Spleen (tissue), 11 donors: ENCODE results near the gene GNPDA2. TPM values are rescaled to one million over a fixed set of nuclear protein-coding genes. Genes with fewer than 3 reads are reported as not detected.

Source experiments
- DNase-seq: peaks from one replicate; pipeline ENCODE4 v3.0.0-alpha.2; 2020
- H3K27ac ChIP-seq, 8 donors: fragments of 200-600 bp; sonication (generic) in 7 of 8; 1 replicate in 4 of 8; 2 replicates in 4 of 8; pipeline versions ENCODE4 v1.5.0 to v1.8.0; 2016 to 2021; ENCODE audit warnings: inconsistent platforms in 4 of 8, mild to moderate bottlenecking in 4 of 8, moderate library complexity in 1 of 8
- H3K27me3 ChIP-seq, 7 donors: fragments of 200-600 bp; sonication (generic) in 6 of 7; replicated peaks in 1 of 7; 1 replicate in 4 of 7; 2 replicates in 3 of 7; pipeline versions ENCODE4 v1.5.0 to v1.8.0; 2016 to 2021; ENCODE audit warnings: inconsistent platforms in 3 of 7, mild to moderate bottlenecking in 1 of 7
- H3K36me3 ChIP-seq, 6 donors: fragments of 200-600 bp; sonication (generic) in 5 of 6; 1 replicate in 4 of 6; 2 replicates in 2 of 6; pipeline versions ENCODE4 v1.5.0 to v1.8.0; 2016 to 2021; ENCODE audit warnings: inconsistent platforms in 2 of 6
- H3K4me1 ChIP-seq, 6 donors: fragments of 200-600 bp; sonication (generic) in 5 of 6; 1 replicate in 3 of 6; 2 replicates in 3 of 6; pipeline versions ENCODE4 v1.5.0 to v1.8.0; 2016 to 2021; ENCODE audit warnings: inconsistent platforms in 3 of 6
- H3K4me3 ChIP-seq, 8 donors: fragments of 200-600 bp; sonication (generic) in 7 of 8; 1 replicate in 4 of 8; 2 replicates in 4 of 8; pipeline versions ENCODE4 v1.5.0 to v1.8.0; 2016 to 2021; ENCODE audit warnings: inconsistent platforms in 4 of 8, mild to moderate bottlenecking in 4 of 8, moderate library complexity in 2 of 8
- H3K9me3 ChIP-seq, 8 donors: fragments of 200-600 bp; sonication (generic) in 7 of 8; 1 replicate in 4 of 8; 2 replicates in 4 of 8; pipeline versions ENCODE4 v1.5.0 to v1.8.0; 2016 to 2021; ENCODE audit warnings: inconsistent platforms in 4 of 8
- CTCF ChIP-seq, 11 experiments: fragments of 200-600 bp in 7 of 11; fragments of 450-650 bp in 4 of 11; sonication (generic) in 4 of 11; IDR thresholded peaks in 8 of 11; conservative IDR thresholded peaks in 3 of 11; 1 replicate in 7 of 11; 2 replicates in 4 of 11; pipeline versions ENCODE4 v1.4.0 to v1.8.0; 2016 to 2021; ENCODE audit warnings: antibody characterized with exemption in 11 of 11, inconsistent platforms in 4 of 11, mild to moderate bottlenecking in 1 of 11
- POLR2A ChIP-seq, 3 donors: fragments of 450-650 bp; IDR thresholded peaks; one replicate each; pipeline ENCODE4 v1.5.1; 2017; ENCODE audit warnings: antibody characterized with exemption in 3 of 3, mild to moderate bottlenecking in 1 of 3
- POLR2AphosphoS5 ChIP-seq, 3 donors: sonication (generic); formaldehyde crosslinking; IDR thresholded peaks; one replicate each; pipeline ENCODE4 v1.5.1; 2017; ENCODE audit warnings: antibody characterized with exemption in 3 of 3
- WGBS, 5 donors: extraction: QIAGEN DNeasy Blood & Tissue Kit in 3 of 5; methylation state at CpG; one replicate each; pipeline versions ENCODE4 v1.1.5 to v1.1.7; 2013 to 2018; 5-methylcytosine and 5-hydroxymethylcytosine counted together
- intact Hi-C: fragments of 100-400 bp; cut with DNase I; formaldehyde crosslinking; loops from one replicate; pipeline ENCODE4 v1.15.0; 2023; ENCODE audit warnings: low total_unique reads
- polyA plus RNA-seq, 3 donors: library from polyadenylated mRNA; stranded (reverse); fragments of 200-250 nt; gene quantifications; one replicate each; pipeline ENCODE4 v1.2.1, GENCODE V29; 2013
- total RNA-seq, 7 donors: library from RNA; depleted of rRNA in 3 of 7; stranded (reverse); fragments of >200 nt in 3 of 7; fragmentation: NEBNext Ultra II Directional in 4 of 7; extraction: Animal tissue kit (Norgen Biotek cat#: 25700) in 4 of 7; gene quantifications; one replicate each; pipeline versions ENCODE4 v1.1.0 to v1.2.1, GENCODE V29; 2016 to 2021
- donor health status: healthy with polysubstance abuse.
- donor health status: DM: no; HTN: no; CAD: no; lungs with moderate emphysema.
- donor health status: DM: no; HTN: no; CAD: no.
- donor health status: Bipolar disorder and iron deficiency.
- donor health status: healthy.
- donor health status: DM: no; HTN: no; CAD: no.
- donor health status: DM: yes; HTN: yes; CAD: no.

GNPDA2 gene
- total and polyA plus RNA-seq, 10 donors = 10.2 to 18.8 (median 13.7) TPM

GRCh38 chr4:44765116-44765515 is 38.8 kb upstream of the GNPDA2 start:
- Histone ChIP-seq H3K36me3 (no peaks in the 10 kb centered on the region), H3K27me3 (peaks cover 0 to 11% (median 0%) of the 10 kb centered on the region in 7 donors), H3K27ac (no peak overlapping the region), H3K4me3 (no peak overlapping the region), H3K4me1 (peaks cover 0 to 4% (median 0%) of the 10 kb centered on the region in 6 donors), H3K9me3 (no peaks in the 10 kb centered on the region)
- DNase-seq = no peak
- intact Hi-C loops = no loop called here
- TF ChIP-seq POLR2AphosphoS5 (IDR thresholded peaks at IDR 0.05) (no peak), POLR2A (IDR thresholded peaks at IDR 0.05) (no peak), CTCF (IDR thresholded peaks at IDR 0.05 in 8 of 11, conservative IDR thresholded peaks at IDR 0.05 in 3 of 11) (no peak)
- 69 to 82% (median 76%) methylated on average over 4 of the region's 4 CpGs for WGBS, 5 donors

GRCh38 chr4:44761306-44761705 is 35.0 kb upstream of the GNPDA2 start:
- H3K27ac ChIP-seq = no peak overlapping the region
- H3K4me1 ChIP-seq = peaks cover 0 to 4% (median 0%) of the 10 kb centered on the region in 6 donors
- DNase-seq = no peak
- no peaks in the 10 kb centered on the region for H3K36me3 ChIP-seq
- H3K27me3 ChIP-seq = peaks cover 0 to 8% (median 0%) of the 10 kb centered on the region in 7 donors
- no peaks in the 10 kb centered on the region for H3K9me3 ChIP-seq
- TF ChIP-seq POLR2A (IDR thresholded peaks at IDR 0.05) (no peak), POLR2AphosphoS5 (IDR thresholded peaks at IDR 0.05) (no peak), CTCF (IDR thresholded peaks at IDR 0.05 in 8 of 11, conservative IDR thresholded peaks at IDR 0.05 in 3 of 11) (no peak)
- H3K4me3 ChIP-seq = no peak overlapping the region
- intact Hi-C loops = no loop called here
- WGBS, 5 donors = 5 to 16% (median 11%) methylated on average over 2 of the region's 2 CpGs

- peak in 8 of 11 experiments; percentile 25 to 64 (median 52) for TF ChIP-seq CTCF (IDR thresholded peaks at IDR 0.05 in 8 of 11, conservative IDR thresholded peaks at IDR 0.05 in 3 of 11)
- no peak for TF ChIP-seq POLR2AphosphoS5 (IDR thresholded peaks at IDR 0.05)
- 29 to 34% (median 31%) methylated on average over 8 of the region's 8 CpGs for WGBS, 5 donors
- no peak overlapping the region for H3K4me3 ChIP-seq
- no peaks in the 10 kb centered on the region for H3K36me3 ChIP-seq
- H3K9me3 ChIP-seq = no peaks in the 10 kb centered on the region
- DNase-seq = no peak
- peaks cover 0 to 8% (median 0%) of the 10 kb centered on the region in 7 donors for H3K27me3 ChIP-seq
- peaks cover 0 to 4% (median 0%) of the 10 kb centered on the region in 6 donors for H3K4me1 ChIP-seq
- intact Hi-C loops = no loop called here
- H3K27ac ChIP-seq = no peak overlapping the region
These were observed 34.0 kb upstream of the GNPDA2 start for GRCh38 chr4:44760142-44760898.

- H3K4me3 ChIP-seq = no peak overlapping the region
- TF ChIP-seq CTCF (IDR thresholded peaks at IDR 0.05 in 8 of 11, conservative IDR thresholded peaks at IDR 0.05 in 3 of 11) = no peak
- no peak for TF ChIP-seq POLR2A (IDR thresholded peaks at IDR 0.05)
- no peak for TF ChIP-seq POLR2AphosphoS5 (IDR thresholded peaks at IDR 0.05)
- H3K9me3 ChIP-seq = no peaks in the 10 kb centered on the region
- H3K4me1 ChIP-seq = peaks cover 0 to 4% (median 0%) of the 10 kb centered on the region in 6 donors
- peaks cover 0 to 6% (median 0%) of the 10 kb centered on the region in 7 donors for H3K27me3 ChIP-seq
- no peak for DNase-seq
- intact Hi-C loops = no loop called here
- WGBS, 5 donors = 79 to 95% (median 87%) methylated on average over 2 of the region's 2 CpGs
- H3K27ac ChIP-seq = no peak overlapping the region
- no peaks in the 10 kb centered on the region for H3K36me3 ChIP-seq
These were observed 30.2 kb upstream of the GNPDA2 start for GRCh38 chr4:44756559-44756958.
